ENCODE measurements around the gene KCTD6.

KCTD6 gene

DNA sequence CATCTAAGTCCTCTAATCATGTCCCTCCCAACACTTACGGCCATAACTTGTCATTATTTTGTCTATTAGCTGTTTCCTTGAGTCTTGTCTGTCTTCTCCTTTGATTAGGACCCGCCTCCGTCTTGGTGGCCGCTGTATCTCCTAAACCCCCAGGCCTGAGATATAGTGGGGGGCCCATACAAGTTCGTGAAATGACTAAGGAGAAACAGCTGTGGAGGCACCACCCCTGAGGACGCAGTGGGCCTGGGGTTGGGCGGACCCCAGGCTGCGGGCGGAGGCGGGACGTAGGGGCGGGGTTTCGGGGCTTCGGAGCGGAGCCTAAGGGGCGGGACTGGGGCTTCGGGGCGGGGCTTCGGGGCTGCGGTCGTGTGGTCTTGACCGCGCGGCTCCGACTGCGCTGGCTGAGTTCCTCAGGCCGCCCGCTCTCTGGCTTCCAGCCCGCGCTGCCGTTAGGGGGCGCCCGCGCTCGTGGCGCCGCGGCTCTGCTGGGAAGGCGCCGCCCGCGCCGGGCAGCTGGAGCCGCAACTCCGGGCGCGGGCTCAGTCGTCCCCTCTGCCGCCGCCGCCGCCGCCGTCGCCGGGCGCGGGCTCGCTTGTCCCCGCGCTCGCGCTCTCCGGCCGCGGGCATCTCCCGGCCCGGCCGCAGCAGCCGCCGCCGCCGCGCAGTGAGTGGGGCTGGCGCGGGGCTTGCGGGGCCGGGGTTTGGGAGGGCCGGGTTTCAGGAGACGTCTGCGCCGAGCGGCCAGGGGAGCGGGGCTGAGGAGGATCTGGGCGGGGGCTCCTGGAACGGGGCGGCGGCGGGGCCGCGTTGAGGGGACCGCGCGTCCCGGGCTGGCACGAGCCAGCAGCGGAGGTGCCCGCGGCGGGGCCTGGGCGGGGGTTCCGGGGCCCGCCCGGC is at the start of gene KCTD6:
Gene KCTD6, plus strand, starts transcription at position 591 of the 897 bp plus-strand sequence. CDS start 6,660 bp downstream, outside the sequence.
- no peaks in the 10 kb centered on the region for H3K9me3 ChIP-seq (ENCODE audit: insufficient read depth, low read length)
- H3K27me3 ChIP-seq (ENCODE audit: insufficient read depth, insufficient read length) = no peaks in the 10 kb centered on the region
- H3K9ac ChIP-seq (ENCODE audit: insufficient read length, low read depth) = peak within 1 kb of the TSS; percentile 84
- peak within 1 kb of the TSS; percentile 85 for H3K4me3 ChIP-seq (ENCODE audit: insufficient read length, low read depth)
- H3K4me1 ChIP-seq (ENCODE audit: insufficient read depth, insufficient read length) = no peaks in the 10 kb centered on the region
- TF ChIP-seq SUZ12 (IDR thresholded peaks at IDR 0.05; ENCODE audit: extremely low read depth, insufficient read depth, insufficient read length) = no peak
- no peak for TF ChIP-seq ZNF274 (IDR thresholded peaks at IDR 0.05; ENCODE audit: low read depth, low read length)
- no peak for TF ChIP-seq YY1 (IDR thresholded peaks at IDR 0.05; ENCODE audit: insufficient read depth, insufficient read length)
- H3K36me3 ChIP-seq (ENCODE audit: insufficient read depth, insufficient read length, low read length) = no peaks in the 10 kb centered on the region
- DNase-seq (ENCODE audit: low read depth, low spot score) = peak; percentile 92

DNA sequence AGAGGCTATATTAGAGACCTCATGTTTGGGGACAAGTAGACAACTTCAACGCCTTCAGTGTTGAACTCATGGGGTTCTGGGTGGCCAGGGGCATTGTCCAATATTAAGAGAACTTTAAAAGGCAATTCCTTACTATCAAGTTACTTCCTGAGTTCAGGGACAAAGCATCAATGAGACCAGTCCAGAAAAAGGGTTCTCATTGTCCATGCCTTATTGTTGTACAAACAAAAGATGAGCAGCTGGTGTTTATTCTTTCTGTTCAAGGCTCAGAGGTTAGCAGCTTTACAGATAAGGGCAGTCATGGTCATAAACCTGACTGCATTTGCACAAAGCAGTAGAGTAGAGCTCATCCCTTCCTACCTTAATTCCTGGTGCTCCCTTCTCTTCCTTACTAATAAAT is 39.7 kb upstream of the KCTD6 start:
- no peak overlapping the region for H3K9ac ChIP-seq (ENCODE audit: insufficient read length, low read depth)
- H3K27me3 ChIP-seq (ENCODE audit: insufficient read depth, insufficient read length) = no peaks in the 10 kb centered on the region
- DNase-seq (ENCODE audit: low read depth, low spot score) = no peak
- H3K4me3 ChIP-seq (ENCODE audit: insufficient read length, low read depth) = no peak overlapping the region
- no peak for TF ChIP-seq SUZ12 (IDR thresholded peaks at IDR 0.05; ENCODE audit: extremely low read depth, insufficient read depth, insufficient read length)
- TF ChIP-seq YY1 (IDR thresholded peaks at IDR 0.05; ENCODE audit: insufficient read depth, insufficient read length) = no peak
- TF ChIP-seq ZNF274 (IDR thresholded peaks at IDR 0.05; ENCODE audit: low read depth, low read length) = no peak
- H3K9me3 ChIP-seq (ENCODE audit: insufficient read depth, low read length) = peaks cover 42% of the 10 kb centered on the region
- no peaks in the 10 kb centered on the region for H3K4me1 ChIP-seq (ENCODE audit: insufficient read depth, insufficient read length)
- H3K36me3 ChIP-seq (ENCODE audit: insufficient read depth, insufficient read length, low read length) = no peaks in the 10 kb centered on the region

DNA sequence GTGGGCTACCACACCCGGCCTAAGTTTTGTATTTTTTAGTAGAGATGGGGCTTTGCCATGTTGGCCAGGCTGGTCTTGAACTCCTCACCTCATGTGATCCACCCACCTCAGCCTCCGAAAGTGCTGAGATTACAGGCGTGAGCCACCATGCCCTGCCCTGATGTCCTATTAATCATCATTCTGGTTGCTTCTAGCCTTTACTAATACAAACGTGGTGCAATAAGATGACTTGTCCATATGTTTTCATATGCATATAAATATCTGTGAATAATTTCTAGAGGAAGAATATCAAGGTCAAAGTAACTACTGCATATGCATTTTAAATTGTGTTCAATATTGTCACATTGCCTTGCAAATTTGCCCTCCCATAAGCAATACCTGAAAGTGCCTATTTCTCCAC is 32.7 kb upstream of the KCTD6 start:
- TF ChIP-seq SUZ12 (IDR thresholded peaks at IDR 0.05; ENCODE audit: extremely low read depth, insufficient read depth, insufficient read length) (no peak), YY1 (IDR thresholded peaks at IDR 0.05; ENCODE audit: insufficient read depth, insufficient read length) (no peak), ZNF274 (IDR thresholded peaks at IDR 0.05; ENCODE audit: low read depth, low read length) (no peak)
- Histone ChIP-seq H3K27me3 (ENCODE audit: insufficient read depth, insufficient read length) (no peaks in the 10 kb centered on the region), H3K9me3 (ENCODE audit: insufficient read depth, low read length) (peaks cover 27% of the 10 kb centered on the region), H3K9ac (ENCODE audit: insufficient read length, low read depth) (no peak overlapping the region), H3K4me3 (ENCODE audit: insufficient read length, low read depth) (no peak overlapping the region), H3K36me3 (ENCODE audit: insufficient read depth, insufficient read length, low read length) (no peaks in the 10 kb centered on the region), H3K4me1 (ENCODE audit: insufficient read depth, insufficient read length) (no peaks in the 10 kb centered on the region)
- DNase-seq (ENCODE audit: low read depth, low spot score) = no peak

DNA sequence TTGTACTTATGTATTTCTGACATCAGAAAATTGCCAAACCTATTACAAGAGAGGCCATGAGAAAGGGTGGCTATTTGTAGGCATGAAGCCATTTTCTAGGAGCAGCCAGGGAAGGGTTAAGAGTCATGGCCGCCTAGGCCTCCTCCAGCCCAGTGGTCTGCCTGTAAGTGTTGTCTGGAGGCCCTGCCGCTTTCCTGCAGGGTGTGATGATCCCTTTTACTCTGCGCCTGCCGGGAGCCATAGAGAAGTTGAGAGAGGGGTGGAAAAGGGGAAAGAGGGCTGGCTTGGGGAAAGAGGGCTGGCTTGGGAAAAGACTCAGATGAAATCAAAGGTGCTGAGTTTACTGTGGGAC is 29.1 kb upstream of the KCTD6 start:
- TF ChIP-seq ZNF274 (IDR thresholded peaks at IDR 0.05; ENCODE audit: low read depth, low read length) = no peak
- TF ChIP-seq YY1 (IDR thresholded peaks at IDR 0.05; ENCODE audit: insufficient read depth, insufficient read length) = peak; percentile 41
- H3K36me3 ChIP-seq (ENCODE audit: insufficient read depth, insufficient read length, low read length) = no peaks in the 10 kb centered on the region
- no peaks in the 10 kb centered on the region for H3K27me3 ChIP-seq (ENCODE audit: insufficient read depth, insufficient read length)
- no peak overlapping the region for H3K4me3 ChIP-seq (ENCODE audit: insufficient read length, low read depth)
- H3K9me3 ChIP-seq (ENCODE audit: insufficient read depth, low read length) = no peaks in the 10 kb centered on the region
- H3K4me1 ChIP-seq (ENCODE audit: insufficient read depth, insufficient read length) = no peaks in the 10 kb centered on the region
- no peak overlapping the region for H3K9ac ChIP-seq (ENCODE audit: insufficient read length, low read depth)
- DNase-seq (ENCODE audit: low read depth, low spot score) = no peak

DNA sequence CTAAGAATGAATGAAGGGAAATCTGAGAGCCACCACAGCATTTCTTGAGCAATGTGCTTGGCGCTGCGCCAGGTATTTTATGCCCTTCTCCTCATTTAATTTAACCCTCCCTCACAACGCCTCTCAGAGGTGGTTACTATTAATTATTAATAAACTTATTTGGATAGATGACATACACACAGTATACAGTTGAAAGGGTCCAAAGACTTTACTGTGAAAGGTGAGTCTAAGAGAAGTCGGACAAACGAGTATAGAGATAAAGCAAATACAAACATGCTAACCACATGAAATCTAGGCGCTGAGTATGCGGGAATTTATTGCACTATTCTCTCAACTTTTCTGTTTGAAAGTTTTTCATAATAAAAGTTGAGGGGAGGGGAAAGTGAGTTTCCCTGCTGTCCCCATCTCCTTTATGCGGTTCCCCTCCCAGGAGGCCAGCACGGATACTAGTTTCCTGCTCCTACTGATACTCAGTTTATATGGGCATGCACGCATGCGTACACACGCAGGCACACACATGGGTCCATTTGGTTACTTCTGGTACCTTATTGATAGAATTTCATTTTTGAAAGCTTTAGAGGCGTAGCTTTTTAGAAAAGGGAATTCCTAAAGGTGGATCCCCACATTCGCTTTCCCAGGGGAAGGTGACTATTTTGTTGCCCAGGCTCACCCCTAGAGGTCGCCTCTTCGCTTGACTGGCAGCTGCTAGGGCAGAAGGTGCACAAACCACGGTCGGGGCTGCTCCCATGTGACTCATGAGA is 28.5 kb upstream of the KCTD6 start:
- Histone ChIP-seq H3K4me1 (ENCODE audit: insufficient read depth, insufficient read length) (no peaks in the 10 kb centered on the region), H3K36me3 (ENCODE audit: insufficient read depth, insufficient read length, low read length) (no peaks in the 10 kb centered on the region), H3K9me3 (ENCODE audit: insufficient read depth, low read length) (no peaks in the 10 kb centered on the region), H3K4me3 (ENCODE audit: insufficient read length, low read depth) (no peak overlapping the region), H3K27me3 (ENCODE audit: insufficient read depth, insufficient read length) (no peaks in the 10 kb centered on the region), H3K9ac (ENCODE audit: insufficient read length, low read depth) (no peak overlapping the region)
- DNase-seq (ENCODE audit: low read depth, low spot score) = peak; percentile 36
- TF ChIP-seq ZNF274 (IDR thresholded peaks at IDR 0.05; ENCODE audit: low read depth, low read length) (no peak), SUZ12 (IDR thresholded peaks at IDR 0.05; ENCODE audit: extremely low read depth, insufficient read depth, insufficient read length) (no peak), YY1 (IDR thresholded peaks at IDR 0.05; ENCODE audit: insufficient read depth, insufficient read length) (no peak)

DNA sequence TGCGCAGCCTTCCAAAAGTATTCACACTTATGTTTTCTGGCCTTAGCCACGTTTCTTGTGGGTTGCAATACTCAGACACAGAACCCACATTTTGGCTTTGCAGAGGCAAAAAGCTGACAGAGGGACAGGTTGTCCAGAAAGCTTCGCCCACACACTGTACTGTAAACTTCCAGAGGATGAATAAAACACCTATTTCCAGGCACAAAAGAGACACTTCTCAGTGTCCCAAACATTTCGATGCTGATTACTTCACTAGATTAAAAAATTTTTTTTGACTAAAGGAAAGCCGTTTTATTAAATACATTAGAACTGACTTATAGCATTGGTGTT is 28.0 kb upstream of the KCTD6 start:
- no peak for DNase-seq (ENCODE audit: low read depth, low spot score)
- no peak overlapping the region for H3K4me3 ChIP-seq (ENCODE audit: insufficient read length, low read depth)
- H3K36me3 ChIP-seq (ENCODE audit: insufficient read depth, insufficient read length, low read length) = no peaks in the 10 kb centered on the region
- TF ChIP-seq SUZ12 (IDR thresholded peaks at IDR 0.05; ENCODE audit: extremely low read depth, insufficient read depth, insufficient read length) (no peak), YY1 (IDR thresholded peaks at IDR 0.05; ENCODE audit: insufficient read depth, insufficient read length) (no peak), ZNF274 (IDR thresholded peaks at IDR 0.05; ENCODE audit: low read depth, low read length) (no peak)
- H3K9me3 ChIP-seq (ENCODE audit: insufficient read depth, low read length) = no peaks in the 10 kb centered on the region
- no peaks in the 10 kb centered on the region for H3K4me1 ChIP-seq (ENCODE audit: insufficient read depth, insufficient read length)
- no peak overlapping the region for H3K9ac ChIP-seq (ENCODE audit: insufficient read length, low read depth)
- H3K27me3 ChIP-seq (ENCODE audit: insufficient read depth, insufficient read length) = no peaks in the 10 kb centered on the region

DNA sequence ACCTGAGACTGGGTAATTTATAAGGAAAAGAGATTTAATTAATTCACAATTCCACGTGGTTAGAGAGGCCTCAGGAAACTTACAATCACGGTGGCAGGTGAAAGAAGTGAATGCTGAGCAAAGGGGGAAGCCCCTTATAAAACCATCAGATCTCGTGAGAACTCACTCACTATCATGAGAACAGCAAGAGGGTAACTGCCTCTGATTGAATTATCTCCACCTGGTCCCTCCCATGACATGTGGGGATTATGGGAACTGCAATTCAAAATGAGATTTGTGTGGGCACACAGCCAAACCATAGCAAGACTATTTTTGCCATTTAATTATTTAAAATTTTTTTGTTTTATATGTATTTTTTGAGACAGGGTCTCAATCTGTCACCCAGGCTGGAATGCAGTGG is 27.0 kb upstream of the KCTD6 start:
- H3K27me3 ChIP-seq (ENCODE audit: insufficient read depth, insufficient read length) = no peaks in the 10 kb centered on the region
- no peak overlapping the region for H3K9ac ChIP-seq (ENCODE audit: insufficient read length, low read depth)
- DNase-seq (ENCODE audit: low read depth, low spot score) = no peak
- H3K9me3 ChIP-seq (ENCODE audit: insufficient read depth, low read length) = no peaks in the 10 kb centered on the region
- TF ChIP-seq SUZ12 (IDR thresholded peaks at IDR 0.05; ENCODE audit: extremely low read depth, insufficient read depth, insufficient read length) (no peak), ZNF274 (IDR thresholded peaks at IDR 0.05; ENCODE audit: low read depth, low read length) (no peak), YY1 (IDR thresholded peaks at IDR 0.05; ENCODE audit: insufficient read depth, insufficient read length) (no peak)
- H3K4me1 ChIP-seq (ENCODE audit: insufficient read depth, insufficient read length) = no peaks in the 10 kb centered on the region
- H3K4me3 ChIP-seq (ENCODE audit: insufficient read length, low read depth) = no peak overlapping the region
- no peaks in the 10 kb centered on the region for H3K36me3 ChIP-seq (ENCODE audit: insufficient read depth, insufficient read length, low read length)
